GM13976 (cell line): Measurements from ENCODE around the gene TMUB1.

ENCODE experiments used
- DNase-seq: peaks from one replicate; pipeline ENCODE4 v3.0.0; 2012; ENCODE audit warnings: low spot score
- in situ Hi-C: fragments of 300-500 bp; cut with MboI; formaldehyde crosslinking; loops from one replicate; pipeline ENCODE4 v1.12.0; 2022; ENCODE audit warnings: low sequenced_read_pairs, mixed read lengths, inconsistent platforms; ENCODE audit not compliant: unreplicated experiment
- TF ChIP-seq, protein P1 (sequence below): IDR thresholded peaks from 2 replicates; pipeline ENCODE4 v1.5.1; 2012; ENCODE audit warnings: borderline replicate concordance, mild to moderate bottlenecking; ENCODE audit not compliant: insufficient read depth; ENCODE audit errors: extremely low read depth, missing control alignments, control extremely low read depth

The TMUB1 gene

GRCh38 chr7:151076863-151077704 is 6.2 kb downstream of the TMUB1 start:
- in situ Hi-C loops, result no loop called here

GRCh38 chr7:151075978-151076426 is 7.3 kb downstream of the TMUB1 start:
- no peak for DNase-seq
- TF ChIP-seq, protein P1, sequence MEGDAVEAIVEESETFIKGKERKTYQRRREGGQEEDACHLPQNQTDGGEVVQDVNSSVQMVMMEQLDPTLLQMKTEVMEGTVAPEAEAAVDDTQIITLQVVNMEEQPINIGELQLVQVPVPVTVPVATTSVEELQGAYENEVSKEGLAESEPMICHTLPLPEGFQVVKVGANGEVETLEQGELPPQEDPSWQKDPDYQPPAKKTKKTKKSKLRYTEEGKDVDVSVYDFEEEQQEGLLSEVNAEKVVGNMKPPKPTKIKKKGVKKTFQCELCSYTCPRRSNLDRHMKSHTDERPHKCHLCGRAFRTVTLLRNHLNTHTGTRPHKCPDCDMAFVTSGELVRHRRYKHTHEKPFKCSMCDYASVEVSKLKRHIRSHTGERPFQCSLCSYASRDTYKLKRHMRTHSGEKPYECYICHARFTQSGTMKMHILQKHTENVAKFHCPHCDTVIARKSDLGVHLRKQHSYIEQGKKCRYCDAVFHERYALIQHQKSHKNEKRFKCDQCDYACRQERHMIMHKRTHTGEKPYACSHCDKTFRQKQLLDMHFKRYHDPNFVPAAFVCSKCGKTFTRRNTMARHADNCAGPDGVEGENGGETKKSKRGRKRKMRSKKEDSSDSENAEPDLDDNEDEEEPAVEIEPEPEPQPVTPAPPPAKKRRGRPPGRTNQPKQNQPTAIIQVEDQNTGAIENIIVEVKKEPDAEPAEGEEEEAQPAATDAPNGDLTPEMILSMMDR, result no peak
- in situ Hi-C loops, result no loop called here

More at GRCh38 chr7:151076863-151077704, 6.2 kb downstream of the TMUB1 start:
- TF ChIP-seq, protein P1, result no peak
- no peak for DNase-seq

GRCh38 chr7:151075662-151075971 is 7.7 kb downstream of the TMUB1 start:
- TF ChIP-seq, protein P1, result no peak
- DNase-seq, result no peak
- in situ Hi-C loops, result no loop called here

GRCh38 chr7:151074817-151075661 is 8.3 kb downstream of the TMUB1 start:
- in situ Hi-C loops, result no loop called here
- TF ChIP-seq, protein P1, result no peak
- DNase-seq, result no peak

DNA sequence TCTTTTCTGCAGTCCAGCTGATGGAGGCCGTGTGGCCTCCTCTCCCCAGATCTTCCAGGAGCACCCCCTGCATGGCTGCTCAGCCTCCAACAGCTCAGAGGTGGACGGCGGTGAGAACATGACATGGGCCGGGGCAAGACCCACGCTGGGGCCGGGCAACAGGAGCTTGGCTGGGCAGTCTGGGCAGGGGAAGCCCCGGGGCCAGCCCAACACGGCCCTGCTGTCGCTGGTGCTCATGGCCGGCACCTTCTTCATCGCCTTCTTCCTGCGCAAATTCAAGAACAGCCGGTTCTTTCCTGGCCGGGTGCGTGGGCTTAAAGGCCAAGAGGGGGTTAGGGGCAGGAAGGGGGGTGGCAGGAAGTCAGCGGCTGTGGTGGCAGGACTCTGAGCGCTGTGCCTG is 9.3 kb downstream of the TMUB1 start:
- TF ChIP-seq, protein P1, result no peak
- no peak for DNase-seq
- in situ Hi-C loops, result no loop called here

GRCh38 chr7:151071032-151071866 is 12.0 kb downstream of the TMUB1 start:
- in situ Hi-C loops, result no loop called here

More at GRCh38 chr7:151071032-151071866, 12.0 kb downstream of the TMUB1 start:
- TF ChIP-seq, protein P1, result no peak
- no peak for DNase-seq
